Panc1 (cell line): ENCODE measurements around the gene MAP2K7. TPM values are rescaled to one million over a fixed set of nuclear protein-coding genes. Genes with fewer than 3 reads are reported as not detected.

Experiments used
- ATAC-seq: fragments of 200-7000 bp; cut with Tn5 transposase; 2 replicates; pipeline ENCODE4 v1.9.1; 2020; ENCODE audit warnings: mild to moderate bottlenecking, moderate library complexity
- BruUV-seq: library from RNA; stranded (reverse); fragments of 400-500 nt; replicated peaks from 2 replicates; lab custom pipeline; 2021; lab: Mats Ljungman, UMichigan
- CTCF ChIA-PET: fragments of 300-600 bp; sonication (Branson Sonifier 250); formaldehyde crosslinking; loops from one replicate; lab custom pipeline; 2022; ENCODE audit warnings: antibody characterized with exemption; lab: Charles Lee
- POLR2A ChIA-PET: fragments of 300-600 bp; sonication (Branson Sonifier 250); formaldehyde crosslinking; loops from one replicate; lab custom pipeline; 2022; ENCODE audit warnings: antibody characterized with exemption; lab: Charles Lee
- DNase-seq: peaks from one replicate; pipeline ENCODE4 v3.0.0-alpha.2; 2010; ENCODE audit warnings: low read depth, low spot score
- H3K27ac ChIP-seq: 2 replicates; pipeline ENCODE4 v1.5.1; 2011; ENCODE audit warnings: mild to moderate bottlenecking, low read length, inconsistent platforms
- H3K27me3 ChIP-seq: fragments of 200-500 bp; sonication (Bioruptor generic); 2 replicates; pipeline ENCODE4 v1.6.0; 2014; ENCODE audit warnings: low read length, inconsistent platforms; ENCODE audit not compliant: control insufficient read depth, insufficient read depth
- H3K36me3 ChIP-seq: fragments of 200-500 bp; sonication (Bioruptor generic); 2 replicates; pipeline ENCODE4 v1.5.1; 2014; ENCODE audit warnings: inconsistent platforms, mild to moderate bottlenecking, low read length, moderate library complexity; ENCODE audit not compliant: control insufficient read depth, insufficient read depth
- H3K4me1 ChIP-seq: 2 replicates; pipeline ENCODE4 v1.5.1; 2011; ENCODE audit warnings: inconsistent platforms, mild to moderate bottlenecking, low read length, moderate library complexity; ENCODE audit not compliant: control insufficient read depth, insufficient read depth
- H3K4me3 ChIP-seq, 2 experiments: 2 replicates each; pipeline ENCODE4 v1.5.1; 2011 to 2012; ENCODE audit warnings: low read depth in 2 of 2, low read length in 2 of 2, mild to moderate bottlenecking in 2 of 2, inconsistent platforms in 1 of 2, moderate library complexity in 1 of 2
- H3K9me3 ChIP-seq: fragments of 200-500 bp; sonication (Bioruptor generic); 2 replicates; pipeline ENCODE4 v1.5.1; 2014; ENCODE audit warnings: low read depth, mild to moderate bottlenecking, inconsistent platforms, low read length, moderate library complexity; ENCODE audit not compliant: control insufficient read depth, insufficient read depth
- CTCF ChIP-seq: fragments of 450-650 bp; IDR thresholded peaks from 2 replicates; pipeline ENCODE4 v1.5.1; 2017; ENCODE audit warnings: mild to moderate bottlenecking
- POLR2AphosphoS5 ChIP-seq: IDR thresholded peaks from 2 replicates; pipeline ENCODE4 v1.6.1; 2012; ENCODE audit warnings: mild to moderate bottlenecking, low read depth, low read length, moderate library complexity
- REST ChIP-seq, 2 experiments: IDR thresholded peaks; 2 replicates each; pipeline ENCODE4 v1.6.1; 2011 to 2012; ENCODE audit warnings: low read depth in 2 of 2, control low read depth in 1 of 2, low read length in 1 of 2, mild to moderate bottlenecking in 1 of 2, moderate library complexity in 1 of 2; ENCODE audit not compliant: insufficient read depth in 1 of 2
- SIN3A ChIP-seq: IDR thresholded peaks from 2 replicates; pipeline ENCODE4 v1.6.1; 2012; ENCODE audit warnings: low read depth, mild to moderate bottlenecking, low read length, moderate library complexity, borderline replicate concordance; ENCODE audit not compliant: insufficient read depth
- TCF7L2 ChIP-seq: IDR thresholded peaks from 2 replicates; pipeline ENCODE4 v1.6.1; 2011; ENCODE audit warnings: mild to moderate bottlenecking, low read depth, low read length, inconsistent platforms
- in situ Hi-C: cut with HindIII; loops from 2 replicates; pipeline ENCODE4 v1.10.0; 2016; ENCODE audit warnings: low sequenced_read_pairs, low pct_unique_long_range_greater_than_20kb
- intact Hi-C: fragments of 100-400 bp; cut with micrococcal nuclease; formaldehyde crosslinking; loops from one replicate; pipeline ENCODE4 v1.10.0; 2022; ENCODE audit not compliant: unreplicated experiment
- total RNA-seq: library from RNA; stranded (reverse); gene quantifications from one replicate; pipeline ENCODE4 v1.2.1, GENCODE V29; 2021; ENCODE audit not compliant: unreplicated experiment

MAP2K7 gene
- total RNA-seq, 1 experiment from 2014 or later, result 32.9 TPM

- H3K36me3 ChIP-seq, result no peaks in the 10 kb centered on the region; the same call in 1 of the 2 replicates
- intact Hi-C loops, result no loop called here
- ChIA-PET CTCF (no interaction called here), POLR2A (interaction anchor here (0.6 to 0.7 kb wide), 3 partner anchors 23 to 341 kb away, joined by 4 to 11 read pairs (median 5); no protein-coding TSS in a partner anchor)
- H3K27me3 ChIP-seq, result no peaks in the 10 kb centered on the region
- no peaks in the 10 kb centered on the region for H3K9me3 ChIP-seq
- no peak for ATAC-seq
- in situ Hi-C loops, result no loop called here
- no peak for TF ChIP-seq POLR2AphosphoS5
- TF ChIP-seq CTCF, result no peak
- no peak for TF ChIP-seq REST (IDR thresholded peaks at IDR 0.05; ENCODE audit: insufficient read depth in 1 of 2, low read depth in 2 of 2, low read length in 1 of 2)
- TF ChIP-seq TCF7L2, result no peak
- no TSS peak for BruUV-seq
- H3K27ac ChIP-seq, result no peak overlapping the region
- no peak for DNase-seq
- H3K4me3 ChIP-seq, result no peak overlapping the region
- H3K4me1 ChIP-seq, result peaks cover 6% of the 10 kb centered on the region; the same call in 1 of the 2 replicates
Measured at GRCh38 chr19:7907122-7907521, 3.4 kb downstream of the MAP2K7 start.

- peaks cover 6% of the 10 kb centered on the region; the same call in 1 of the 2 replicates for H3K4me1 ChIP-seq
Measured at GRCh38 chr19:7907544-7907943, 3.9 kb downstream of the MAP2K7 start.

More at GRCh38 chr19:7907544-7907943, 3.9 kb downstream of the MAP2K7 start:
- Histone ChIP-seq H3K27ac (no peak overlapping the region), H3K4me3 (no peak overlapping the region), H3K36me3 (no peaks in the 10 kb centered on the region; the same call in 1 of the 2 replicates), H3K27me3 (no peaks in the 10 kb centered on the region), H3K9me3 (no peaks in the 10 kb centered on the region)
- TF ChIP-seq POLR2AphosphoS5 (no peak), SIN3A (no peak), TCF7L2 (no peak), REST (IDR thresholded peaks at IDR 0.05; ENCODE audit: insufficient read depth in 1 of 2, low read depth in 2 of 2, low read length in 1 of 2) (no peak), CTCF (no peak)
- no peak for DNase-seq
- POLR2A ChIA-PET, result interaction anchor here (0.6 kb wide), 1 partner anchor 91 kb away, joined by 4 read pairs; no protein-coding TSS in a partner anchor
- BruUV-seq, result no TSS peak
- no peak for ATAC-seq
- CTCF ChIA-PET, result interaction anchor here (1.0 kb wide), 1 partner anchor 38 kb away, joined by 5 read pairs; no protein-coding TSS in a partner anchor
- intact Hi-C loops (no loop called here), in situ Hi-C loops (no loop called here)
